DMS53 treated with DMSO at 0.1 percent for 48 hours (cell line): ENCODE measurements around the gene LOXHD1.

Experiments
- DNase-seq: peaks from one replicate; lab custom pipeline; 2025; ENCODE audit not compliant: unreplicated experiment; lab: John Stamatoyannopoulos, UW

Gene LOXHD1

DNA sequence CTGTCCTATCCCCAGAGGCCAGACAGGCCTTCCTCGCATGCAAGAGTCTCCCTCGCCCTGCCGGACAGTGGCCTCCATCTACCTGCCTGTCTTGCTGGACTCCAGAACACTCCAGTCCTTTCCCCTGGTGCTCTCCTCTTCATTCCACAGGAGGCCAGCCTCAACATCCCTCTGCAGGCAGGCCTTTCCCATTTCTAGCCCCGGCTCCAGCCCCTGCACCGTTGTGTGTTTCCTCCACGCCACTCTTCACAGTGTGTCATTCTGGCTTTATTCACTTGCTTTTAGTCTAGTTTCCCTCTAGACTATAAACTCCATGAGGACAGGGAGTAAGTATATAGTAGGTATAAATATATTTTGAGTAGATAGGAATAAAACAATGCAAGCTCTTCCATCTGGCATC lies 81.2 kb downstream of the LOXHD1 start:
- DNase-seq = no peak

DNA sequence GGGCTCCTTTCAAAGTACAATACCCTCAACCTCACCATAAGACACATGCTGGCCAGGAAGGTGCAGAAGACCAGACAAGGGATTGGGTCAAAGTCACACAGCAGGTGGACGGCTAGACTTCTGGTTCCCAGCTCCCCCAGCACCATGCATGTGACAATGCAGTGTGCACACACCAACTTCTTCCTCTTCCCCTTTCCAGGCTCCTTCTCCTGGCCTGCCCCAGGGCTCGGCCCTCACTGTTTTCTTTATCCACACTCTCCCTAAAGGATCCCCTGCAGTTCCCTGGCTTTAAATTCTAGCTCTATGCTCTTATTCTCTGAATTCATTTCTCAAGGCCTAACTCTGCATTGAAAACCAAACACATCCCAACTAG lies 82.3 kb downstream of the LOXHD1 start:
- no peak for DNase-seq

DNA sequence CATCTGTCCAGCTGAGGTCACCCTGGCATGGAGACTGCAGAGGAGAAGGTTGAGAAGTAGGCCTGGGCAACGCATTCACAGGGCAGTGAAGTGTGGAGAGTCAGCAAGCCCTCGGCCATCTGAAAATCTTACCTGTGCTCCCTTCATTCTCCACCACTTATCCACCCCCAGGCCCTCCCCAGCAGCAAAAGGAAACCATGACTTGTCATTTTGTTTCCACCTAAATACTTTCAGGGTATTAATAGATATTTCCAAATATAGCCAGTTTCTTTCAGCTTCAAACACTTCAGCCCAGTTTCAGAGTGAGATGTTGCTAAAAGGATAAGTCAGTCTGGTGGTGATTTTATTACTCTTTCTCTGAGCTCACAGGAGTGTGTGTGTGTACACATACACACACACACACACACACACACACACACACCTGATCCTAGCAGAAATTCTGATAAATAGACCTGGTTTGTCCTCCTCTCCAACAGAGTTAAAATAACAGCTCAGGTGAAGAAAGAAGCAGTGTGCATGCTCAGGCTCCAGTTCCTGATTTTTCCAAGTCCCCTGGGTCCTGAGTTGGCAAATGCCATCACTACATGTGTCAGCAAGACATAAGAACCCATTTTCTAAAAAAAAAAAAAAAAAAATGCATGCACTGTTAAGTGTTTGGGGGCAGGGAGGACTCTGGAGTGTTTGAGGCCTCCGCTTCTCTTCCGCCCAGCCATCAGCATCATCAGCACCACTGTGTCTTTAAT lies 82.8 kb downstream of the LOXHD1 start:
- no peak for DNase-seq

GRCh38 chr18:46573156-46573555 lies 83.9 kb downstream of the LOXHD1 start:
- DNase-seq = no peak

DNA sequence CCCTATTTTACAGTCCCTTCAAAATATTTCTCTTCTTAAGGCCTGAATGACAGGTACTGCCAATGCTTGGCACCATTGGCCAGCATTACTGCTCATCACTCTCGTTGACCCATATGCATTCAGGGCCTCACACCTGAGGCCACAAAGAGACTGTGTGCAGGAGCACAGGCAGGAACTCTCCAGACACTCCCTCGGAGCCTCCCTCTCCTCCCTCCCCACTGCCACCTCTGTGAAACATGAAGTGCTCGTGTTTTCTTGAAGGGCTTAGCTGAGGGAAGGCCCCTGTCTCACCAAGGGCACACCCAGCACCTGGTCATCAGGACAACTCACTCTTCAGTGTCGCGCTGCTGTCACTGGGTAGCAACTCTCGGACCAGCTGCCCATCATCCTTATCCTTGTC lies 85.3 kb downstream of the LOXHD1 start:
- no peak for DNase-seq

GRCh38 chr18:46570666-46571065 lies 86.4 kb downstream of the LOXHD1 start:
- DNase-seq = no peak

DNA sequence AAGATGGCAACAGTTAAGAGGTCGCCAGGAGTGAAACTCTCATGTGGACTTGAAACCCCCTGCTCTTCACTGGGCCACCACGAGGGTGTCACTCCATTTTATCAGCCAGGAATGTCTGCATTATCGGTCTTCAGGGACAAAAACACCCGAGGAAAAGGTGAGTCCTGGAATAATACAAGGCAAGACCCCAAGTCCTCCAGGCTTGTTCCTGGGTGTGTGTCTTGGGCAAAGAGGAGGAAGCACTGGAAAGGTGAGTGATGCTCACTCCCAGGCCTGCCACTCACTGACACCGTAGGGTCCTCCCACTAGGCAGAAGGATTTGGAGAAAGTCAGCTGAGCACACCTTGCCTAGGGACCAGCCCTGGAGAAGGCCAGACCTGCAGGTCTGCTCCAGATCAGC lies 86.9 kb downstream of the LOXHD1 start:
- no peak for DNase-seq

GRCh38 chr18:46569211-46569610 lies 87.8 kb downstream of the LOXHD1 start:
- DNase-seq = no peak

GRCh38 chr18:46567196-46567595 lies 89.8 kb downstream of the LOXHD1 start:
- no peak for DNase-seq

GRCh38 chr18:46566111-46566510 lies 90.9 kb downstream of the LOXHD1 start:
- DNase-seq = no peak

DNA sequence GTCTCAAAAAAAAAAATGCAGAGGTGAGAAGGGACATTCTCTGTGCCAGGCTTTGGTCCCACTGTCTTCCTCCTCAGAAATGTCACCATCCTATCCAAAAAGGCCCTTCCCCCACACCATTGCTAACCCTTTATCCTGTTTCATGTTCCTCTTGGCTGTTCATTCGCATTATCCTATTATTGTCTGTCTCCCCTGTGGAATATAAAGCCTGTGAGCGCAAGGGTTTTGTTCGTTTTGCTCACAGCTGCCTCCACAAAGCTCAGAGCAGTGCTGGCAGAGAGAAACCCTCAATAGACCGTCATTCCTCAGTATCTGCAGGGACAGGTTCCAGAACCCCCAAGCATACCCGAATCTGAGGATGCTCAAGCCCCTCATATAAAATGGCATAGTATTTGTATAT lies 91.8 kb downstream of the LOXHD1 start:
- DNase-seq = no peak

GRCh38 chr18:46563317-46563716 lies 93.7 kb downstream of the LOXHD1 start:
- DNase-seq = no peak

- DNase-seq = no peak
Measured at GRCh38 chr18:46562674-46563192, 94.3 kb downstream of the LOXHD1 start.

DNA sequence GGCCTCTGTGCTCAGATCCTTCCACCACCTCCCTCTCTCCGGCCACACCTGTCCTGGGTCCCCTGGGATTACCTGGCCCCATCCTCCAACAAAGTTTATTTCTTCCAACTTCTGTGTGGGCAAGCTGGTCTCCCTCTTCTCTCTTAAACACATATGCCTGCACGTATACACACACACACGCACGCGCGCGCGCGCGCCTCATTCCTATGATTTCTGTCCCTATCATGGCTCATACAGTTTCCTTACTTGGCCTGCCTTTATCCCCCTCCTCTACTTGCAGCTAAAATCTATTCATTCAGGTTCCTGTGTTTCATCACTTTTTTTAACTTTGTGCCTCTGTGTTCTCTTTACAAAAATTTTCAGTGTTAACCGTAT lies 96.4 kb downstream of the LOXHD1 start:
- DNase-seq = no peak

DNA sequence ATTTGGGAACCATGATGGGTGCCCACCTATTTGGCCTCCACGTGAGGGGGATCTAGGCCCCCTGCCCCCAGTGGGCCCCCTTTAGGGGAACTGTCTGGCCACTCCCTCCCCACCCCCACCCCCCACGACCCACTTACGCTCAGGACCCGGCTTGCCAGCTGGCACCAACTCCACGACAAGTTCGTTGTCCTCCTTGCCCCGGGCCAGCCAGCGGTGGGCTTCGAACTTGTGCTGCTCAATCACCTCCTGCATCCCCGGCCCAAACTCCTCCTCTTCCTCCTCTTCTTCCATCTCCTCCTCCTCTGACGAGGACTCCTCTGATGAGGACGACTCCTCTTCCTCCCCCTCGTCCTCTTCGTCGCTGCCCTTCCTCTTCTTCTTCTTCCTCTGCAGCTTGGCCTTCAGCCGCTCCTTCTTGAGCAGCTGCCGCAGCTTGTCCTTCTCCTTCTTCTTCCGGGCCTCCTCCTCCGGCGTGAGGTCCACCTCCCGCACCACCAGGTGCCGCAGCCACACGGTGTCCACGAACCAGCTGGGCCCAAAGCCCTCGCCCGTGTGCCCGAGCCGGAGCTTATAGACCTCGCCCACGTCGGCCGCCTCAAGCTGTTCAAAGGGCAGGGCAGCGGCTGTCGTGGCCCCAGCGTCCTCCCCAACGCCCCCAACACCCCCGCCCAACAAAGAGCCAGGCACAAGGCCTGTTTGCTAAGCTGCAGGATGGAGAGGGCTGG lies 96.9 kb downstream of the LOXHD1 start:
- no peak for DNase-seq

DNA sequence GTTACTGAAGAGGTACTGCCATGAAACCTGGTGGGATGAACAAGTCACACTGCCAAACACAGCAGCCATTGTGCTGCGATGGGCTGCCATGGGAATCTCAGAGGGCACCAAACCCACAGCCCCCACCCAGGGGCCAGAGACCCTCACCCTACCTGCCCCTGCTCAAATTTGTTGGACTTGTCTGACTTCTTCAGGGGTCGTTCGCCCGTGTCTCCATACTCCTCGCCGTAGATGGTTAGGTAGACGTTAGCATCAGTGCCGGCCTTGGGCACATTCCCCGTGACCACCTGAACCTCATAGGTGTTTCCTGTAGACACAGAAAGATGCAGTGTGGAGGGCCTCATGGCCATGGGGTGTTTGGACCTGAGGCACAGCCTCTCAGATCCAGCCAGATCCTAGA lies 97.7 kb downstream of the LOXHD1 start:
- no peak for DNase-seq

DNA sequence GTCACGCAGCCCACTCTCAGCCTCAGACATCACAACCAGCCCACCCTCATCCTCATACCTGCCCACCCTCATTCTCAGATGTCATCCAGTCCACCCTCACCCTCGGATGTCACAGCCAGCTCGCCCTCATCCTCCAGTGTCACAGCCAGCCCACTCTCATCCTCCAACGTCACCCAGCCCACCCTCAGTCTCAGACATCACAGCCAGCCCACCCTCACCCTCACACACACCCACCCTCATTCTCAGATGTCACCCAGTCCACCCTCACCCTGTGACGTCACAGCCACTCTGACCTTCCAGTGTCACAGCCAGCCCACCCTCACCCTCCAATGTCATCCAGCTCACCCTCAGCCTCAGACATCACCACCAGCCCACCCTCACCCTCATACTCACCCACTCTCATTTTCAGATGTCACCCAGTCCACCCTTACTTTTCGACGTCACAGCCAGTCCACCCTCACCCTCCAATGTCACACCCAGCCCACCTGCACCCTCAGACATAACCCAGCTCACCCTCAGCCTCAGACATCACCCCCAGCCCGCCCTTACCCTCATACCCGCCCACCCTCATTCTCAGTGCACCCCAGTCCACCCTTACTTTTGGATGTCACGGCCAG lies 100.3 kb downstream of the LOXHD1 start:
- DNase-seq = no peak

DNA sequence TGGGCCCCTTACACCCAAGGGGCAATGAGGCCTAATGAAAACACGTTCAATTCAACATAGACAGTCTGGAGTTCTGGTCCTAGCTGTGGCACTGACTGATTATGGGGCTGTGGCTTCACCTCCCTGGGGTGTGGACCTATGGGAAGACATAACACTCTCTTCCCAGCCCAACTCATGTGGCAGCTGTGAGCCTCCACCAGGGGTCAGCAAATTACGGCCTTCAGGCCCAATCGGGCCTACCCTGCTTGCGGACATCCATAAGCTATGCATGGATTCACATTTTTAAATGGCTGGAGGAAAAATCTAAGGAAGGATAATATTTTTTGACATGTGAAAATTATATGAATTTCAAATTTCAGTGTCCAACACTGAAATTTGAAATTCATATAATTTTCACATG lies 101.3 kb downstream of the LOXHD1 start:
- DNase-seq = peak; percentile 29

GRCh38 chr18:46555213-46555612 lies 101.8 kb downstream of the LOXHD1 start:
- DNase-seq = no peak

DNA sequence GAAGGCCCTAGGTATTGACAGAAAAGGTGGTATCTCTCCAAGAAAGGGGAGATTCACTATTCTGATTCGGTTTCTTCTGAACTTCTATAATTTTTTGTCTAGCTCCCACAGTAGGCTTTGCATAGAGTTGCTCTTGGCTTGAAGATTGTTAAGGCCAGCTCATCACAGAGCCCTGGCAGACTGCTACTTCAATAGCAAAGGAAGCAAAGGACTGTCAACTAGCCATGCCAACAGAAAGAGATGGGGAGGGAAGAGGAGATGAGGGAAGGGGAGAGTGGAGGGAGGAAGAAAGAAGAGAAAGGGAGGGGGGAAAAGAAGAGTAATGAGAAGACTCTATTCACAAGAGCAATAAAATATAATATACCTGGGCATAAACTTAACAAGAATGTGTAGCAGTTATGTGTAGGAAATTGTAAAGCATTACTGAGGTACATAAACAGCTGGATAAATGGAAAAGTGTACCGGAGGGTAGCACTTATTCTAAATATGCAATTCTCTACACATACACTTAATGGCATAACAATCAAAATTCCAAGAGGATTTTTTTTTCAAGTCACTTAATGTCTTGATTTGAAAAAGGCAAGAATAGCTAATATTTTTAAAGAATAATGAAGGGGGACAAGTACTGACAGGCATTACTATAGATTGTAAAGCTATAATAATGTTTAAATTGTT lies 102.5 kb downstream of the LOXHD1 start:
- DNase-seq = no peak

DNA sequence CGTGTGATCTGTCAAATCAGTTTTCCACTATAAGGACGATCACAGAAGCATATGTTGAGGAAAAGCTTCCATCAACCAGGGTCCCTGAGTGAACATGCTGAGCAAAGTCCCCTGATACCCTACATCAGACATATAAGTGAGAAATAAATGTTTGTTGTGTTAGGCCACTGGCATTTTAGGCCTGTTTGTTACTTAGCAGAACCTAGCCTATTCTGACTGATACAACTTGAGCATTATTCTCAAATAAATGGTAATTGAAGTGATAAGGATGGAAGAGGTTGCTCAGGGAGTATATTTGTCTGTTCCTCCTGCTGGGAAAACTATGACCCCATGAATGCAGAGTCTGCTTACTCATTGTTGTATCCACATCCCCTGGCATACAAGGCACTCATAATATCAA lies 106.4 kb downstream of the LOXHD1 start:
- no peak for DNase-seq

GRCh38 chr18:46547520-46547919 lies 109.5 kb downstream of the LOXHD1 start:
- DNase-seq = no peak
